Fibroblast of skin of left biceps (primary cell): ENCODE measurements around the gene CDK18.
"Not testable (repeated sequence)": the region's sequence is repeated elsewhere in the genome, so short reads cannot be mapped to it uniquely, and the experiment has no call there.

ENCODE experiments used
- DNase-seq, 2 experiments: peaks; one replicate each; pipeline ENCODE4 v3.0.0-alpha.2; 2013; ENCODE audit warnings: low read depth in 2 of 2

CDK18 gene

DNA sequence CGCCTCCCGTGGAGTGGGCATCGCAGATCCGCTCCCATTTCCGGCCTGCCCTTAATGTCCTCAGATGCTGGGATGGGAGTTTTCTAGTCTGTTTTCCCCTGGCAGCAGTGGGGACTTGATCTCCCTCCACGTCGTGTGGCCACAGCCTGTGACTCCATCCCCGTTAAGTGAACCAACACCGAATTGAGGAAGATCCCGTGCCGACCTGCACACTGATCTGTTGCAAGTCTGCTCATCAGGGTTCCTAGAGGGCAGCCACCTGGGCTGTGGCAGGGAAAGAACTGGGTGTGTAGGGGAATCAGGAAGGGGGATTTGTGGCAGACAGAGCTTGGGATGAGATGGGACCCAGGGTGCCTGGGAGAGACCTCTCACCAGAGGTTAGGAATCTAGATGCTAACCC lies 23.3 kb upstream of the CDK18 start:
- DNase-seq, result no peak

DNA sequence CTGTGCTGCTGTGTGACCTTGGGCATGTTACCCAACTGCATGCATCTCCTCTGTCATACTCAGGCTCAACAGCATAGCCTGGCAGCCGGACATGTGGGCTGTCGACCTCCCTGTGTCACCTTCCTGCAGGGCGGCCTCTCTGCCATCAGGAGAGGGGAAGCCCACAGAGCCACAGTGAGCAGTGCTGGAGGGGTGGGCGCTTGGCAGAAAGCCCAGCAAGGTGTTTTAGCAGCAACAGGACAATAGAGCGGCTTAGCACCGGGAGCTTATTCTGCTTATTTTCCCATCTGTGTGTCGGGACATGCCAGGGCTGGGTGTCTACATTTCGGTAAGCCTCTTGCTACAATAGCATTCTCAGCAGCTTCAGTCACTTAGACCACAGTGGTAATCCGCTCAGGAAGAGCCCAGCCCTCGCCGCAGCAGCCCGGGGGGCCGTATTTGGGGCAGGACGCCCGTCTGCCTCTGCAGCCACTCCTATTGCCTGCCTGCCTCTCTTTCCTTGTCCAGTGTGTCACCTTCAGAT lies 22.8 kb upstream of the CDK18 start:
- DNase-seq, result no peak

DNA sequence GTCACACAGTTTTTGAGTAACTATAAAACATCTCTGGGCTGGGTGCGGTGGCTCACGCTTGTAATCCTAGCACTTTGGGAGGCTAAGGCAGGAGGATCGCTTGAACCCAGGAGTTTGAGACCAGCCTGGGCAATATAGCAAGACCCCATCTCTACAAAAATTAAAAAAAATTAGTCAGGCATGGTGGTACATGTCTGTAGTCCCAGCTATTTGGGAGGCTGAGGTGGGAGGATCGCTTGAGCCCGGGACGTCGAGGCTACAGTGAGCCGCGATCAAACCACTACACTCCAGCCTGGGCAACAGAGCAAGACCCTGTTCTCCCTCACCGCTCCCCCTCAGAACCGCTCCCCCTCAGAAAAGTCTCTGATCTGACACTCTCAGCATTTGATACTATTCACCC lies 21.9 kb upstream of the CDK18 start:
- DNase-seq, result not testable (repeated sequence)

DNA sequence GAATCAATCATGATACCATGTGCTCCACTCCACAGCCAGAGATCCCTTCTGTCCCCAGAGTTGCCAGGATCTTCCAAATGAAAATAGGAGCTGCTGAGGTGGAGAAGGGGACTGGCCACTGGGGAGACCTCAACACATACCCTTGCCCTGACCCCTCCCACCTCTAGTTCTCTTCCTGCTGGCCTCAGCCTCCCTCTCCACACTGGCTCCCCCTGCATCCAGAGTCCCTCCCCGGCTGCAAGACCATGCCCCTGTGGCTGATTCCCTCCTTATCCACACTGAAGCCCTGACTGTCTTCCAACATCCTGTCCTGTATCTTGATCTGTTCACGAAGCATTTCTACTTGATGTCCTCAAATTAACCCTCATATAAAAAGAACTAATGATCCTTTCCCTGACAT lies 21.1 kb upstream of the CDK18 start:
- DNase-seq, result no peak

DNA sequence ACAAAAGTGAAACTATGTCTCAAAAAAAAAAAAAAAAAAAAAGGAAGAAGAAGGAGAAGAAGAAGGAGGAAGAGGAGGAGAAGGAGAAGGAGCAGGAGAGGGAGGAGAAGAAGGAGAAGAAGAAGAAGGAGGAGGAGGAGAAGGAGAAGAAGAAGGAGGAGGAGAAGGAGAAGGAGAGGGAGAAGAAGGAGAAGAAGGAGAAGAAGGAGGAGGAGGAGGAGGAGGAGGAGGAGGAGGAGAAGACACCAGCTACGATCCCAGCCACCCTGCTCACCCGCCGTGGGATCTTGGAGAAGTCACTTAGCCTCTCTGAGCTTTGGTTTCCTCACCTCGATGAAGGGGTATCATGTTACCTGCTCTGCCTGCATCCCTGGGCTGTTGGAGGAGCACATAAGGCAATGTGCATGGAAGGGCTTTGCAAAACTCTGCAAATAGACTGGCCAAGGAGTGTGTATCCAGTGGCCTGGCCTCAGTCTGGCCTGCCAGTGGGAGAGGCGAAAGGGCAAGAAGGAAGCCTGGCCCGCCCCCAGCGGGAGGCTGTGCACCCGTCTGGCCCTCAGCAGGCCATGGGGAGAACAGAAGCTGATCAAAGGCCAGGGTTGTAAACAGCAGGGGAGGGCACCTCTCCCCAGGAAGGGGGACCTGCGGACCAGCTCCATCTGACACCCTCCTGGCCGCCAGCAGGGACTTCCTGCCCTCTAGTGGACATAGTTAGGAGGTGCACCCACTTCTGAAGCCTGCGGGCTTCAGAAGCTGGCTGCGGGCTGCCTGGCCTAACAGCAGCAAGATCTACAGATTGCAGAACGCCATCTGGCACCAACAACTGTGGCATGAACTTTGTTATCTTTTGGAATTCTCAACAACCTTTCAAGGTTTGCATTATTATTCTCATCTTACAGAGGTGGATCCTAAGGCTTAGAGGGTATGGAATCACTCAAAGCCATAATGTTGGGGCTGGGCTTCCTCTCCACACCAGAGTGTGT lies 19.2 kb upstream of the CDK18 start:
- DNase-seq, result no peak

DNA sequence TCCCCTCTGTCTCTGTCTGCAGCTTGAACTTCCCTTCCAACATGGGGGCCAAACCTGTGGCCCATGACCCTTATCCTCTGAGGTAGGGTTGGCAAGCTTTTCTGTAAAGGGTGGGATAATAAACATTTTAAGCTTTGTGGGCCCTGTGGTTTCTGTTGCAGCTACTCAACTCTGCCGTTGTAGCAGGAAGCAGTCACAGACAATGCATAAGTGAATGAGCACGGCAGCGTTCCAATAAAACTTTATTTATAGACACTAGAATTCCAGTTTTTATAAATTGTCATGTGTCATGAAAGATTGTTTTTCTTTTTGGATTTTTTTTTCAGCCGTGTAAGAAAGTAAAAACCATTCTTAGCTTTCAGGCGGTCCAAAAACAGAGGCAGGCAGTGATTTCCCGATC lies 18.2 kb upstream of the CDK18 start:
- no peak for DNase-seq

DNA sequence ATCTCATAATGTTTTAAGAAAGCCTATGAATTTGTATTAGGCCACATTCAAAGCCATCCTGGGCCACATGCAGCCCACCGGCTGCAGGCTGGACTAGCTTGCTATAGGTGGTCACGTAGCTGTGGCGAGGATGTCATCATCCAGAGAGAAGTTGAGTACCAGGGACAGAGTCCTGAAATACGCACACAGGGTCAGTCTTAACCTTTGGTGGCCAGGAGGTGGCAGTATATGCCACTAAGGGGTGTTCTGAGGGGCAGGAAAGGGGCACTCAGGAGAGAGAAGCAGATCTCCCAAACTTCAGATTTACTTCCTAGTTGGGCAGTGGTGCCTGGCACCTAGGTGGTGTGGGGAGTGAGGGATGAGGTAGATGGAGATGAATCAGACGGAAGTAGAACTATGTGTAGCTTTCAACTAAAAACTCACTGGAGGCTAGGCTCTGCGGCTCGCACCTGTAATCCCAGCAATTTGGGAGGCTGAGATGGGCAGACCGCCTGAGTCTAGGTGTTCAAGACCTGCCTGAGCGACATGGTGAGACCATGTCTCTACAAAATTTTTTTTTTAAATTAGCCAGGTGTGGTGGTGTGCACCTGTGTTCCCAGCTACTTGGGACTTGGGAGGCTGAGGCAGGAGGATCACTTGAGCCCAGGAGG lies 16.3 kb upstream of the CDK18 start:
- no peak for DNase-seq

DNA sequence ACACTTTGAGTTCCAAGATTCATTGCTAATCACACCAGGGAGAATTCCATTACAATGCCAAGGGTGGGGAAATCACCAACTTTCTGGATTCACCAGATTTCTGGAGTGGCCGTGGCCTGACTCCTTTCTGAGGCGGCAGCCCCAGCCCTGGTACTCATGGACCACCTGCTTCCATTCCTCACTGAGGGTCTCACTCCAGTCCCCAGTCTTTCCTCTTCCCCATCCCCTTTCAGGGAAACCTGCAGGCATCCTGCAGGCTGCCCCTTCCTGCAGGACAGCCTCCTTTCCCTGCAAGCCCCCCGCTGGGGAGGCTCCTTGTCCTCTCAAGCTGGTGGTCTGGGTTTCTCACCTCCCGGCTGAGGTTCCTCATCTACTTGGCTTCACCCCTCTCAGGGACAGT lies 12.7 kb upstream of the CDK18 start:
- no peak for DNase-seq

DNA sequence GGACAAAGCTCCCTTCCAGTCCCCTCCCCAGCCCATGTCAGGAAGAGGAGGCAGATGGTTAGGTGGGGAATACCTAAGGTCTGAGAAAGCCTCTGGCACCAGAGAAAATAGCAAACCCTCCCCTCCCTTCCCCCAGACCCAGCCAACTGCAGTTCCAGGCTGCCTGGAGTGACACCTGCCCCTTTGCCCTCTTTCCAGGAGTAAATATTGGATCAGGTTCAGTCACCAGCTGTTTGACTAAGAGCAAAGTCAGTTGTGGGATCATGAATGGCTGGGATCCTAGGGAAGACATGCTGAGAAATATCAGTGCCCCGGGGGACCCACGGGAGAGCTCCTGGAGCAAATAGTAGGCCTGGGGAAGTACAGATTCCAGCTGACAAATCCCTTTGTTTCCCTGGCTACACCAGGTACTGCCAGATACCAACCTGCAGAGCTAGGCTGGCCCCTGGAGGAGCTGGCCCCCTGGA lies 12.2 kb upstream of the CDK18 start:
- no peak for DNase-seq

DNA sequence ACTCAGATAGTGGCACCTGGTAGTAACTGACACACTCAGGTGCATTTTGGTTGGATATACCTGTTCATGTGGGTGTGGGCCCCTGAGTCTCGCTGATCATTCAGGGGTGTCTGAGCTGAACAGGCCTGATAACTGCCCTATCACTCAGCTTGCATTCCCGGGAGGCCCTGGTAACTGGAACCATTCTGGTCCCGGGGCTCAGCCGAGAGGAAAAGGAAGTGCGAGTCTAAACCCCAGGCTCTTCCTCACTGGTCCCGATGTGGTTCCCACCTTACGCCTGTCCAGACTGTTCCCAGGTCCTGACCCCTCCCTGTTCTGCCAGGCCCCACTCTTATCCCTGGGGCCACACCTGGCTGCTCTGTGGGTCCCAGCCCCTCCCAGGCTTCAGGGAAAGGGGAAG lies 11.7 kb upstream of the CDK18 start:
- DNase-seq, result no peak

DNA sequence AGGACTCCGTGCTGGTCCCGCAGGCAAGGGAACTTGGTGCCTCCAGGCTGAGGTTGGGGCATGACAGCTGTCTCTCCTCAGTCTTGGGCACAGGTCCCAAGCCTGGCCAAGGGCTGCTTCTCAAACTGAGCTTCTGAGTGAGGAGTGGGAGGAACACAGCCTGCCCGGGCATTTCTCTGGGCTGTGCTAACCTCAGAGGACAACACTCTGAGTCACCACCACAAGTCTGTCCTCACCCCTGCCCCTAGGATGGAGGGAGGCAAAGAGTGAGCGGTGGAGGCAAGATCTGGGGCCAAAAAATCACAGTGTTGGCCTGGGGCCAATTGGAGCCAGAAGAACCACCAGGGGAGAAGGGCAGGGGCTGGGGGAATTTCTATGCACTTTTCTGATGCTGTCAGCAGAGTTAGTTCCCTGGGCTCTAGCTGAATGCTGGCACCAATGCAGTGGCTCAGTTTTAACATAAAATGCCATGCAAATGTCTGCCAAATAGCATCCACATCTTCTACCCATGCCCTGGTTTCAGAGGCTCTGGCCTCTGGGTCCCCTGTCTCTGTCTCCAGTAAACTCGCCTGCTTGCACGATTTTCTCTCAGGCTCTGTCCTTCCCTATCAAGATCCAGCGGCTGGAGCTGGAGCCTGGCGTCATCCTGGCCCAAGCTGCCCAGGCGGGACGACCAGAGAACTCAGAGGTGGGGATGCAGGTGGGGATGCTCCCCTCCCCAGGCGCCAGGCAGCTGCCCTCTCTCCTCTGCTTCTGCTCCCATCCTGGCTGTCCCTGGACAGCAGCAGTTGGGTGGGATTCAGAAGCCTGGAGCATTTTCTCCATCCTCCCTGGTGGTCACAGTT lies 11.0 kb upstream of the CDK18 start:
- no peak for DNase-seq

DNA sequence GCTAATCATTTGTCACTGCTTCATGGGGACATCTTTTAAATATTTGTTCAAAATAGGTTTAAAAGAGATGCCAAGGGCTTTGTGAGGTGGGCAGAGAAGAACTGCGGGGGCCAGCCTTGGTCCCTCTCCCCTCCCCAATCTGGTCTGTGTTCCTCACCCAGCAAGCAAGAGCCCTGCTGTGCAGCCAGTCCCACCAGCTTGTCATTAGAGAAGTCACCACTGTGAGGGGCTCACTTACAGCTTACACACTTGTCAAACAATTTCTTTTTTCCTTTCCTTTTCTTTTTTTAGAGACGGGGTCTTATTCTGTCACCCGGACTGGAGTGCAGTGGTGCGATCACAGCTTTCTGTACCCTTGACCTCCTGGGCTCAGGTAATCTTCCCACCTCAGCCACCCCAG lies 10.4 kb upstream of the CDK18 start:
- no peak for DNase-seq

DNA sequence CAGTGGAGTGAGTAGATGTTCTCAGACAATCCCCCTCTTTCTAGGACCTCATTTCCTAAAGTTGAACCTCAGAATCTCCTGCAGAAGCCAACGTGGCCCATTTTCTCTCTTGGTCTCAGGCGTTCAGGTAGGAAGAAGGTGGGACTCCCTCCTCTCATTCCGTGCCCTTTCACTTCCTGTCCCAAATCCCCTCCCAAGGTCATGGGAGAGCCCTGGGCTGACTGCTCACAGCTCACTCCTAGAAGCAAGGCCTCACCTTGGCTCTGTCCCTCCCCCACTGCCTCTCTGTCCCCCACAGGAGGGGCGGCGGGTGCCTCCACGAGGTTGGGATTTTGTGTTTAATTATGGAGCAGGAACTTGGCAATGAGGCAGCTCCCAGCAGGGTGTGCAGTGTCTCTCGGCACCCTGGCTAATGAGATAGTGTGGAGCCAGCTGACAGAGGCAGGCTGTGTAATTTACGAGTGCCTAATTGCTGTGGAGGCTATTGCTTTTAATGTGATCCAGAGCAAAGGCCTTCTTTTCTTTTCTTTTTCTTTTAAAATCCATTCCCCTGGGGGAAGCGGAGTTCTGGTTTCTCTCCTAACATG lies 9.1 kb upstream of the CDK18 start:
- no peak for DNase-seq

DNA sequence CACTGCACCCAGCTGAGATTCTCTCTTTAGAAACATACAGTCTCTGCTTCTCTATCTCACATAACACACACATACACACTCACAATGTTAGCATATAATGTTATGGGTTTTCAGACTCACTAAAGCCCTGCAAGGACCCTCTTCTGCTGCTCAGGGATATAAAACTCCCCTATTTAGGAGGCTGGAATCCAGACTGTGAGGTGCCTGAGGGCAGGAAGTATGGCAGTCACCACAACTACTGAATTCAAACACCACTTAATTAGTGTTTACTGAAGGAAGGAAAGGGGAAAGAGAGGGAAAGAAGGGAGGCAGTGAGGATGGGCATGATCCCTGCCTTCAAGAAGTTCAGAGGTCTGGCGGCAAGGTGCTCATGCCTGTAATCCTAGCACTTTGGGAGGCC lies 7.8 kb upstream of the CDK18 start:
- no peak for DNase-seq

DNA sequence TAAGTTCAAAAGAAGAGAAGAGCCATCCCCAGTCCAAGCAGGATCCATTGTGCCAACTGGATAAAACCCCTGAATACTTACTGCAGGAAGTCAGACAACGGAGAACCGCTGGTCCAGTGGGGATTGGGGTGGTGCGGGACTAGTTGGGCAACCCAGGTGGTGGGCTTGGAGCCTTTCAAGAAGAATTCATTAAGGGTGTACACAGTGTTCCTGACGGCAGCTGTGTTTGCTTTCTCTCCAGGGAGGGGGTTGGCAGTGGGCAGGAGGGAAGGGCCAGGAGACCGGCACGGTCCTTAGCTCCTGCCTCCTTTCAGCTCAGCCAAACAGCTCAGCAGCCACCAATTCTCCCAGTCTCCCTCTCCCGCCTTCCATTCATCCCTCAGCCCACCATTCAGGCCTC lies 7.1 kb upstream of the CDK18 start:
- no peak for DNase-seq

DNA sequence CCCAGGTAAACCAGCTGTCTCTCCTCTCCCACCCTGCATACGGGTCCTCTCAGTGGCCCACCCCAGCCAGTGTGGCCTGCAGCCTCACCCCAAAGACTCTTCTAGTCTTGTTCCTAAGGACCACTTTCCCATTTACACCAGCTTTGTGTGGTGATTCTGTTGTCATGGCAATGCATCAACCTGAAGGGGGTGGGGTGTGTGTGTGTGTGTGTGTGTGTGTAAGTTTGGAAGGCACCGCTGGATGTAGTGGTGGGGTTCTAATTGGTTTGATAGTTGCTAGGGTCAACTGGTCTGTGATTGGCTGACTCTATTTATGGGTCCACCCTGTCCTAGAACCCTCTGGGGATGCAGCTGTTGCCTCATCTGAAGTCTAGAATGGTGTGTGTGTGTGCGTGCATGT lies 4.7 kb upstream of the CDK18 start:
- no peak for DNase-seq

DNA sequence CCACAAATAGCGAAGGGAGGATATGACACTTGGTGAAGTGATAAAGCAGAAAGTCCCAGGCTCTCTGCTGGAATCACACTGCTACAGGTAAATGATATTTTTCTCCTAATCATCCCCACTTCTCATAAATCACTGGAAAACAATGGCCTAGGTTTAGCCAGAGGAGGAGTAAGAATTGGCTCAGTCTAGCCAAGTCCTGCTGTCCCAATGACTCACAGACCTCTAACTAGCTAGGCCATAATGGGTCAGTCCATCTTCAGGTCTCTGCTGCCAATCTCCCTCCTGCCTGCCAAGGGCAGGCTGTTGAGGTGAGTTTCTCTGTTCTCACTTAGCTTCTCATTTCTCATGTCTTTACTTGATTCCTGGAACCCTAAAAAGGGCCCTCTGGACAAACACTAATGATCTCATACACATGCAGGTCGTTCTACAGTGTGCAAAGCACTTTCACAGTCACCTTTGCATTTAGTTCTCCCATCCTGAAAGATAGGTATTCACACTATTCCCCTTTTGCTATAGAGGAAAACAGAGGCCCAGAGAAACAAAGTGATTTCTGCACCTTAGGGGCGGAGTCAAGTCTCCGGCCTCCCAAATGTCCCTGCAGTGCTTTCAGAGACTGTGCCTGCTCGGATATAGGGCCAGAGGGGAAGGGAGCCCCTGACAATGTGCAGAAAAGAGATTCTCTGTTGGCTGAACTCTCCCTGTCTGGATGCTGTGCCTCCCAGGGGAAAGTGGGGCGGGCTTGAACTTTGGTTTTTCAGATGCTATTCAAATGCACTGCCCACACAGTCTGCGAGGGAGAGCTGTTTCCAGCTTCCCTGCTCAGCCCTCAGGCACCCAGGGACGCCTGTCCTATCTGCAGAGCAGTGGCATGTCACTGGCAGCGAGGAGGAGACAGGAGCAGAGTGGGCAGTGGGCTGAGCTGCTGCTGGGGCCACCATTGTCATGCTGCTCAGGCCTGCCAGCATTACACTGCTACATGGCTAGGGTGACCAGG lies 3.9 kb upstream of the CDK18 start:
- DNase-seq, result no peak

DNA sequence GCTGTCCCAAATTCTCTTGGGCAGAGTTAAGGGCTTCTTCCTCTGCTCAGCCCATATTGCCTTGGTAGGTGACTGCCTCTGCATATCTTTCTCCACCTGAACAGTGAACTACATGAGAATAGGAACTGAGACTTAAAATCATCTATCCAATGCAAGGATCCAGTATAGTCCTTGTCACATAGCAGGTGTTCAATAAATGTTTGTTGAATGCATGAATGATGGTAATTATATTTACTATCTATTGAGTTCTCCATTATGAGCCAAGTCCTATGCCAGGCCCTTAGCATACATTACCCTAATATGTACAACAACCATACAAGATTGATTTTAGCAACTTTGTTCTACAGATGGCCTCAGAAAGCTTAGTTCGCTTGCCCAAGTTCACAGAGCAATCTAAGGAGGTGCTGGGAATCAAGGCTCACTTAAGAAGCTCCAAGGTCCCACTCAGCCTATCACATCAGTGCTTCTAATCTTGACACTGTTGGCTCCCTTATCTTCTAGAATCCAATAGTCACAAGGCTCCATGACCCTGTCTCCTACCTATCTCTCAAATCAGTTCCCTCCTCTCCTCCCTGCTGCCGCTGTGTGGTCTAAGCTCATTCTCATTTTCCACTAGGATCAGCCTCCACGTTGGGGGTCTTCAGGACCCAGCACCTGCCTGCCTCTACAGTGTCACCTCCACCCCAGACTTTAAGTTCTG lies 2.2 kb upstream of the CDK18 start:
- DNase-seq, result no peak

DNA sequence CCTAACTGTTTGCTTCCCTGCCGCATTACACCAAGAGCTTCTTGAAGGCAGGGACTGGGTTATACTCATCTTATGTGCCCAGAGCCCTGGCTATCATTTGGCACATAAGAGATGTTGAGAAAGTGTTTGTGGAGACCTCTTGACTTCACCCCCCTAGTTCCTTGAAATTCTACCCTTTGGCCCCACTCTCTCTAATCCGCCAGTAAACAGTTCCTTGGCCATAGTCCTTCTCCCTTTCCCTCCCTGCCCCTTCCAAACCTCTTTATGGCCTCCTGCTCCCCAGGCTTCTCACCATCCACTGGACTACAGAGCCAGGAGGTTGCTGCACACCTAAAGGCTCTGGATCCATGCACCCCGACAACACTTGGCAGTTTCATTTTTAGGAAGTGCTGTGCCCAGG lies 1.5 kb upstream of the CDK18 start:
- no peak for DNase-seq
